Measurements from ENCODE around the gene AFG3L2. TPM values are rescaled to one million over a fixed set of nuclear protein-coding genes. Genes with fewer than 3 reads are reported as not detected.

The AFG3L2 gene
- total RNA-seq, 4 donors from 2014 or later, result 18.5 to 53.1 (median 33.7) TPM

DNA sequence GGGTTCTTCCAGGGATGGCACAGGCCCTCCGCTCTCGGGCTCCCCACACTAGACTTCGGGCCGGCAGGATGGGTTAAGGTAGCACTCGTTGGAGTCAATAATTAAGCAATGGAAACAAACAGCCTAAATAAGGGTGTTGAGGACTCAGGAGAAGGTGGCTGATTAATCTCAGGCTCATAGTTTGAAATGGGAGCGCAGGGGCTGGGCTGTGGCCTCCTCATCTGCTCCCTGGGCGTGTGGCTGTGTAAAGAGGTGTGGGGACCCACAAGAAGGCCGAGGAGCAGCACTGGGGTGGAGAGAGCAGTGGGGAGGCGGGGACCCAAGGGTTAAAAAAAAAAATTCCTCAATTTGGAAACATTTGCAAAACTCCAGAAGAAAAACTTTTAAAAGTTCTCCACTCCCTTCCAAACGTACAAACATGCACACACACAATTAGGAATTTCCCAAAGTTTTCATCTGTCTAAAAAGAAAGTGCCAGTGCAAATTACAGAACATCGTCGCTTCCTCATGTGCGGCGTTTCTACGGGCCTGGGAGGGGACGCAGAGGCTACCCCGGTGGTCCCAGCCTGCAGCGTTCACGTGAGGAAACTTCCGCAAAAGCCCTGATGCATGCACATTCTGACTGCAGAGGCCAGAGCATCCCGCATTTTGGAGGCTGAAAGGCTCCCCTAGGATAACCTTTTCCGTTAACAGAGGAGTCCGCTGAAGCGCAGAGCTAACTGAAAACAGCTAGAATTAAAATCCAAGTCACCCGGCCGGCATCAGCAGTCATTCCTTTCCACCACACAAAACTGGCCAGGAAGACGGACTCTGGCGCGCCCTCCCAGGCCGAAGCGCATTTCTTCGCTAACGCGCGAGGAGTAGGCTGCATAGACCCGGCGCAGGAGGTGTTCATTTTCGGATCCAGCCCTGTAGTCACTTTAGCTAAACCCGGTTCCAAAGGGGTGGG, 70.0 kb downstream of the AFG3L2 start:
- H3K9me3 ChIP-seq, result peaks cover 0 to 7% of the 10 kb centered on the region in 2 donors
- H3K27me3 ChIP-seq, result no peaks in the 10 kb centered on the region
- TF ChIP-seq POLR2A (IDR thresholded peaks at IDR 0.05), result no peak
- TF ChIP-seq, protein P1, sequence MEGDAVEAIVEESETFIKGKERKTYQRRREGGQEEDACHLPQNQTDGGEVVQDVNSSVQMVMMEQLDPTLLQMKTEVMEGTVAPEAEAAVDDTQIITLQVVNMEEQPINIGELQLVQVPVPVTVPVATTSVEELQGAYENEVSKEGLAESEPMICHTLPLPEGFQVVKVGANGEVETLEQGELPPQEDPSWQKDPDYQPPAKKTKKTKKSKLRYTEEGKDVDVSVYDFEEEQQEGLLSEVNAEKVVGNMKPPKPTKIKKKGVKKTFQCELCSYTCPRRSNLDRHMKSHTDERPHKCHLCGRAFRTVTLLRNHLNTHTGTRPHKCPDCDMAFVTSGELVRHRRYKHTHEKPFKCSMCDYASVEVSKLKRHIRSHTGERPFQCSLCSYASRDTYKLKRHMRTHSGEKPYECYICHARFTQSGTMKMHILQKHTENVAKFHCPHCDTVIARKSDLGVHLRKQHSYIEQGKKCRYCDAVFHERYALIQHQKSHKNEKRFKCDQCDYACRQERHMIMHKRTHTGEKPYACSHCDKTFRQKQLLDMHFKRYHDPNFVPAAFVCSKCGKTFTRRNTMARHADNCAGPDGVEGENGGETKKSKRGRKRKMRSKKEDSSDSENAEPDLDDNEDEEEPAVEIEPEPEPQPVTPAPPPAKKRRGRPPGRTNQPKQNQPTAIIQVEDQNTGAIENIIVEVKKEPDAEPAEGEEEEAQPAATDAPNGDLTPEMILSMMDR (IDR thresholded peaks at IDR 0.05), result peak in 2 of 4 experiments; percentile 7 to 16
- H3K36me3 ChIP-seq, result no peaks in the 10 kb centered on the region
- H3K4me3 ChIP-seq, result peak overlapping the region; percentile 52 to 73
- DNase-seq, result peak; percentile 76 to 78
- peaks cover 0 to 14% of the 10 kb centered on the region in 2 donors for H3K4me1 ChIP-seq
- intact Hi-C loops (cut with DNase I; ENCODE audit: low total_unique reads), result loop anchor here (5.0 kb wide), 1 partner anchor 35 kb away; no protein-coding TSS in a partner anchor
- peak overlapping the region; percentile 97 to 99 for H3K27ac ChIP-seq

DNA sequence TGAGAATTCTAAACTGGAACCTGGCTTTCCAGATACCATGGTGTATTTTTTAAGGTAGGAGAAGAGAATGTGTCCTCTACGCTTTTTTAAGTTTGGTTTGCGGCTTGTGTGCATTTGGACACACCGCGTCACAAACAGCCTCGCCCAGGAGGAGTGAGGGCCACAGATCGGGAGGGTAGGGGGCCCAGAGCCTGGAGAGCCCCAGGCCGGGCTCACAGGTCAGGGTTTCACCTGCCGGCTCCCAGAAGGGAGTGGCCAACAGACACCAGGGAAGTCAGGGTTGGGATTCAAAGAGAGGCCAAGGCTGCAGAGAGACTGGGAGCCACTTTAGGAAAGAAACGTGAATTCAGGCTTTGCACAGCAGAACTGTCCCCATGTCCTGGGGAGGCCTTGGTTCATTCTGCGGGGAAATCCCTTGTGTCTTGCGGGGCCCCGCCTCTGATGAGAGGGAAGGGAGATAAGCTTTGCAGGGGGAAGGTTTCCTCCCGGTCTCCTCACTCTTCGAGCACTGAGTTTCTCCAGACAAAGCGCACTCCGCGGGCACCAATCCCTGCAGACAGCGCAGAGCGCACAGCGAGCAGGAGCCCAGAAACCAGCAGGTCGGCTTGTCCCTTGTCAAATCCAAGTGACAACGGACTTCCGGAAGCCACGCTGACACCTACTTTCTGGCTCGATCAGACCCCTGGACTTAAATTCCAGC, 70.9 kb downstream of the AFG3L2 start:
- Histone ChIP-seq H3K9me3 (no peaks in the 10 kb centered on the region), H3K27me3 (no peaks in the 10 kb centered on the region), H3K36me3 (no peaks in the 10 kb centered on the region), H3K4me1 (peaks cover 0 to 14% of the 10 kb centered on the region in 2 donors), H3K27ac (peak overlapping the region; percentile 97 to 99), H3K4me3 (no peak overlapping the region)
- no peak for TF ChIP-seq POLR2A (IDR thresholded peaks at IDR 0.05)
- TF ChIP-seq, protein P1 (IDR thresholded peaks at IDR 0.05), result no peak
- DNase-seq, result peak in 1 of 2 donors; percentile 13
- intact Hi-C loops (cut with DNase I; ENCODE audit: low total_unique reads), result loop anchor here (5.0 kb wide), 1 partner anchor 34 kb away; no protein-coding TSS in a partner anchor

DNA sequence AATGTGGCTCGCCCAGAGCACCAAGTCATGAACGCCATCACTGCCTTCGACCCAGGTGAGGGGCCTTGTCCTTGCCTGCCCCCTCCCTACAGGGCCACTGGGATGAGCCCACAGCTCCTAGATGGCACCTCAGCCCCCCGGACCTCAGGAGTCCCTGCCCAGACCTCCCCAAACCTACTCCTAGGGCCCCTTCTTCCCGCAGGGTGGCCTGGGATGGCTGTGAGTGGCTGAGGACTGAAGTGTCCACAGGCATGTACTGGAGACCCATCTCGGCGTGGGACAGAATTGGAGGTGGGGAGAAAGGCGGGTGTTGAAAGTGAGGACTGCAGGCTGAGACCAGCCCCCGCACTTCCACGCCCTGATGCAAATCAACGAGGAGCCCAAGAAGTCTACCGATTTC, 71.8 kb downstream of the AFG3L2 start:
- H3K4me1 ChIP-seq, result peaks cover 0 to 11% of the 10 kb centered on the region in 2 donors
- TF ChIP-seq POLR2A (IDR thresholded peaks at IDR 0.05), result no peak
- TF ChIP-seq, protein P1 (IDR thresholded peaks at IDR 0.05), result no peak
- H3K36me3 ChIP-seq, result no peaks in the 10 kb centered on the region
- H3K4me3 ChIP-seq, result no peak overlapping the region
- H3K27ac ChIP-seq, result no peak overlapping the region
- intact Hi-C loops (cut with DNase I; ENCODE audit: low total_unique reads), result loop anchor here (5.0 kb wide), 1 partner anchor 33 kb away; no protein-coding TSS in a partner anchor
- no peaks in the 10 kb centered on the region for H3K27me3 ChIP-seq
- no peaks in the 10 kb centered on the region for H3K9me3 ChIP-seq
- DNase-seq, result no peak

DNA sequence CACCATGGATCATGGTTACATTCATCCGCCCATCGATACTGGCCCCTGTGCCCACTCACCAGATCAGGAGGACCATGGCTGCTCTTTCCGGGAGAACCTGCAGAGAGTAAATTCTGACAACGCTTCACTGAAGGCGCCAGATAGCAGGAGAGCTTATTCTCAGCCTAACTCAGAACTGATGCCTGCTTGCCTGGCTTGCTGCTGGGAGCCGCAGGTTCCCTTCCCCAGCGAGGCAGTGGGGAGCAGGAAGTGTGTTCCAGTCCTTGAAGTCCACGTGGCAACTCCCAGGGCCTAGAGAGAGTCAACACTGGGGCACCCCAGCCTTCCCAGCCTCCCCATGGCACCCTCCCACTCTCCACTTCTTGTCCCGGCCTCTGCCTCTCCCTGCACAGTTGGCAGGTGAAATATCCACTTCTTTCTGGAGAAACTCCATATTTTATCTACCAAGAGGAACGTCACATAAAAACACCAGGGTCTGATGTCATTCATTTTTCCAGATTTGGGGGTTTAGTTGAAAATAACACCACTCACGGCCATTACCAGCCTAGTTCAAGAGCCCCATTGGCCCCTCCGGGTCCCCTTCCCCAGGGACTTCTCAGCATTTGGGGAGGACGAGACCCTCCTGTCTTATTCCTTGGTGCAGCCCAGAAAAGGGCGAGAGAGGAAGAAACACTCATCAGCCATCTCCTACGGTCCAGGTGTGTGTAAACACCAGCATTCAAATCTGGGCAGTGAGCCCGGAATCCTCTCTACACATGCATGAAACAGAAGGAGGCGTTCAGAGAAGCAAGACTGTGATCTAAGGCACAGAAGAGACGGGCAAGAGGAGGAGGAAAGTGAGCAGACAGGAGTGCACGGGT, 72.4 kb downstream of the AFG3L2 start:
- no peak overlapping the region for H3K4me3 ChIP-seq
- intact Hi-C loops (cut with DNase I; ENCODE audit: low total_unique reads), result loop anchor here (5.0 kb wide), 1 partner anchor 32 kb away; no protein-coding TSS in a partner anchor
- no peaks in the 10 kb centered on the region for H3K9me3 ChIP-seq
- H3K27me3 ChIP-seq, result no peaks in the 10 kb centered on the region
- TF ChIP-seq, protein P1 (IDR thresholded peaks at IDR 0.05), result no peak
- TF ChIP-seq POLR2A (IDR thresholded peaks at IDR 0.05), result no peak
- DNase-seq, result peak in 1 of 2 donors; percentile 57
- no peaks in the 10 kb centered on the region for H3K36me3 ChIP-seq
- H3K4me1 ChIP-seq, result peaks cover 0 to 6% of the 10 kb centered on the region in 2 donors
- H3K27ac ChIP-seq, result no peak overlapping the region
